SK-N-SH (cell line): ENCODE measurements around the gene PEX16. TPM values are rescaled to one million over a fixed set of nuclear protein-coding genes. Genes with fewer than 3 reads are reported as not detected.

ENCODE experiments used
- CTCF ChIA-PET: fragments of 300-600, 350-600 bp; formaldehyde crosslinking; extraction: SDS; loops from one replicate; lab custom pipeline; 2021; lab: Yijun Ruan, JAX
- POLR2A ChIA-PET: fragments of 350-600 bp; sonication (Branson Sonifier 250); formaldehyde crosslinking; extraction: SDS; loops from one replicate; lab custom pipeline; 2020; ENCODE audit warnings: antibody characterized with exemption, inconsistent platforms; lab: Yijun Ruan, JAX
- DNase-seq: peaks from one replicate; pipeline ENCODE4 v3.0.0; 2012
- H2AFZ ChIP-seq: fragments of 200-600 bp; sonication (generic); 2 replicates; pipeline ENCODE4 v1.8.1; 2016; ENCODE audit warnings: antibody characterized with exemption, mild to moderate bottlenecking, low read depth
- H3F3A ChIP-seq: fragments of 200-600 bp; sonication (generic); replicated peaks from 2 replicates; pipeline ENCODE3; 2016; ENCODE audit warnings: antibody characterized with exemption, mild to moderate bottlenecking; ENCODE audit not compliant: insufficient read depth
- H3K27ac ChIP-seq, 2 experiments: fragments of 200-500 bp in 1 of 2; fragments of 200-600 bp in 1 of 2; sonication (Bioruptor generic) in 1 of 2; sonication (generic), shearing (Covaris generic) in 1 of 2; 2 replicates each; pipeline versions ENCODE4 v1.5.1 to v1.6.1; 2014 to 2016; ENCODE audit warnings: low read depth in 2 of 2, inconsistent platforms in 1 of 2, low read length in 1 of 2, mild to moderate bottlenecking in 1 of 2, mixed read lengths in 1 of 2
- H3K27me3 ChIP-seq: fragments of 200-600 bp; sonication (generic), shearing (Covaris generic); 2 replicates; pipeline ENCODE4 v1.6.1; 2016; ENCODE audit warnings: mixed run types; ENCODE audit not compliant: insufficient read depth
- H3K36me3 ChIP-seq, 2 experiments: fragments of 200-500 bp in 1 of 2; fragments of 200-600 bp in 1 of 2; sonication (Bioruptor generic) in 1 of 2; sonication (generic) in 1 of 2; replicated peaks in 1 of 2; 2 replicates each; pipeline versions ENCODE3 to v1.5.1; 2014 to 2016; ENCODE audit warnings: low read length in 1 of 2, mild to moderate bottlenecking in 1 of 2; ENCODE audit not compliant: insufficient read depth in 2 of 2, control insufficient read depth in 1 of 2
- H3K4me1 ChIP-seq, 2 experiments: fragments of 200-500 bp in 1 of 2; fragments of 200-600 bp in 1 of 2; sonication (Bioruptor generic) in 1 of 2; sonication (generic), shearing (Covaris generic) in 1 of 2; 2 replicates each; pipeline versions ENCODE4 v1.5.1 to v1.6.1; 2014 to 2016; ENCODE audit warnings: low read depth in 1 of 2, low read length in 1 of 2, mixed run types in 1 of 2; ENCODE audit not compliant: insufficient read depth in 2 of 2, control insufficient read depth in 1 of 2
- H3K4me2 ChIP-seq: fragments of 200-600 bp; sonication (generic), shearing (Covaris generic); 2 replicates; pipeline ENCODE4 v1.6.1; 2017; ENCODE audit warnings: mixed run types
- H3K4me3 ChIP-seq, 2 experiments: fragments of 200-500 bp in 1 of 2; fragments of 200-600 bp in 1 of 2; sonication (Bioruptor generic) in 1 of 2; sonication (generic), shearing (Covaris generic) in 1 of 2; 2 replicates each; pipeline versions ENCODE4 v1.5.1 to v1.8.1; 2014 to 2016; ENCODE audit warnings: low read depth in 2 of 2, inconsistent platforms in 1 of 2, low read length in 1 of 2, mild to moderate bottlenecking in 1 of 2, mixed read lengths in 1 of 2, moderate library complexity in 1 of 2
- H3K79me2 ChIP-seq: fragments of 200-600 bp; sonication (generic); 2 replicates; pipeline ENCODE4 v1.8.1; 2017; ENCODE audit warnings: mild to moderate bottlenecking; ENCODE audit not compliant: insufficient read depth
- H3K9ac ChIP-seq: fragments of 200-600 bp; sonication (generic); 2 replicates; pipeline ENCODE4 v1.6.1; 2017; ENCODE audit warnings: mixed run types
- H3K9me2 ChIP-seq: fragments of 200-600 bp; sonication (generic); 2 replicates; pipeline ENCODE4 v1.6.1; 2017; ENCODE audit warnings: mixed run types
- H3K9me3 ChIP-seq: fragments of 200-600 bp; sonication (generic); 2 replicates; pipeline ENCODE4 v1.6.1; 2017; ENCODE audit warnings: mixed run types, mild to moderate bottlenecking, moderate library complexity
- H4K20me1 ChIP-seq: fragments of 200-600 bp; sonication (generic); 2 replicates; pipeline ENCODE4 v1.6.1; 2017; ENCODE audit warnings: mild to moderate bottlenecking, mixed run types; ENCODE audit not compliant: insufficient read depth
- ELF1 ChIP-seq: IDR thresholded peaks from 2 replicates; pipeline ENCODE4 v1.4.0; 2012
- EP300 ChIP-seq, 2 experiments: IDR thresholded peaks; 2 replicates each; pipeline versions ENCODE4 v1.4.0 to v1.6.1; 2012; ENCODE audit warnings: borderline replicate concordance in 1 of 2, low read depth in 1 of 2, low read length in 1 of 2
- EZH2phosphoT487 ChIP-seq: fragments of 200-600 bp; sonication (generic); IDR thresholded peaks from 2 replicates; pipeline ENCODE4 v1.6.1; 2017; ENCODE audit warnings: low read depth, mixed run types, mild to moderate bottlenecking, antibody characterized with exemption, moderate library complexity, borderline replicate concordance
- FOSL2 ChIP-seq: IDR thresholded peaks from 2 replicates; pipeline ENCODE4 v1.4.0; 2012; ENCODE audit warnings: low read depth, mild to moderate bottlenecking, moderate library complexity, borderline replicate concordance
- FOXJ3 ChIP-seq: sonication (generic); formaldehyde crosslinking; IDR thresholded peaks from 2 replicates; pipeline ENCODE4 v1.5.1; 2020; ENCODE audit warnings: mild to moderate bottlenecking, missing genetic modification reagents
- GABPA ChIP-seq: IDR thresholded peaks from 2 replicates; pipeline ENCODE4 v1.4.0; 2012; ENCODE audit warnings: low read depth, mild to moderate bottlenecking
- GATA2 ChIP-seq: sonication (generic); formaldehyde crosslinking; IDR thresholded peaks from 2 replicates; pipeline ENCODE4 v1.5.0; 2020; ENCODE audit warnings: mild to moderate bottlenecking, missing genetic modification reagents
- NFIC ChIP-seq: IDR thresholded peaks from 2 replicates; pipeline ENCODE4 v1.4.0; 2012; ENCODE audit warnings: borderline replicate concordance
- RAD21 ChIP-seq: IDR thresholded peaks from 2 replicates; pipeline ENCODE4 v1.6.1; 2012; ENCODE audit warnings: mild to moderate bottlenecking, low read length
- RCOR1 ChIP-seq: fragments of 150-350 bp; IDR thresholded peaks from 2 replicates; pipeline ENCODE4 v1.6.1; 2017; ENCODE audit warnings: antibody characterized with exemption, low read length
- RFX5 ChIP-seq: IDR thresholded peaks from 2 replicates; pipeline ENCODE4 v1.6.1; 2012; ENCODE audit warnings: mild to moderate bottlenecking, improper control_type of control experiment, low read length
- RXRA ChIP-seq: IDR thresholded peaks from 2 replicates; pipeline ENCODE4 v1.4.0; 2012; ENCODE audit warnings: low read depth, mild to moderate bottlenecking, borderline replicate concordance
- SIN3A ChIP-seq: IDR thresholded peaks from 2 replicates; pipeline ENCODE4 v1.6.1; 2012; ENCODE audit warnings: low read depth, mild to moderate bottlenecking, low read length, moderate library complexity, borderline replicate concordance
- SMC3 ChIP-seq: IDR thresholded peaks from 2 replicates; pipeline ENCODE4 v1.6.1; 2012; ENCODE audit warnings: low read depth, low read length, improper control_type of control experiment
- TAF1 ChIP-seq: IDR thresholded peaks from 2 replicates; pipeline ENCODE4 v1.6.1; 2012; ENCODE audit warnings: low read depth, mild to moderate bottlenecking, low read length, moderate library complexity, borderline replicate concordance
- TEAD4 ChIP-seq: IDR thresholded peaks from 2 replicates; pipeline ENCODE4 v1.4.0; 2012; ENCODE audit warnings: mild to moderate bottlenecking, borderline replicate concordance; ENCODE audit not compliant: insufficient read depth
- YY1 ChIP-seq: IDR thresholded peaks from 2 replicates; pipeline ENCODE4 v1.4.0; 2012; ENCODE audit warnings: low read depth, mild to moderate bottlenecking
- WGBS: methylation state at CpG from one replicate; pipeline ENCODE4 v1.1.6; 2017; ENCODE audit warnings: low lambda C conversion rate; 5-methylcytosine and 5-hydroxymethylcytosine counted together
- polyA plus RNA-seq, 3 experiments: library from polyadenylated mRNA; depleted of rRNA; stranded (reverse); fragments of >200 nt; gene quantifications; 2 replicates each; pipeline ENCODE4 v1.2.3, GENCODE V29; 2012
- TF ChIP-seq, protein P1 (sequence below): IDR thresholded peaks from 2 replicates; pipeline ENCODE4 v1.4.0; 2012; ENCODE audit warnings: low read depth, borderline replicate concordance
- TF ChIP-seq, protein P2 (sequence below): fragments of 150-350 bp; IDR thresholded peaks from 2 replicates; pipeline ENCODE4 v1.6.1; 2017; ENCODE audit warnings: antibody characterized with exemption, low read length, low read depth, borderline replicate concordance
- TF ChIP-seq, protein P3 (sequence below): fragments of 150-350 bp; IDR thresholded peaks from 2 replicates; pipeline ENCODE4 v1.6.1; 2016; ENCODE audit warnings: mild to moderate bottlenecking, low read depth, low read length
- TF ChIP-seq, protein P4 (sequence below): IDR thresholded peaks from 2 replicates; pipeline ENCODE4 v1.4.0; 2012; ENCODE audit warnings: low read depth

Gene PEX16
- polyA plus RNA-seq, 1 of the 3 experiments (the other 2 are of a cell fraction) = 46.4 TPM

DNA sequence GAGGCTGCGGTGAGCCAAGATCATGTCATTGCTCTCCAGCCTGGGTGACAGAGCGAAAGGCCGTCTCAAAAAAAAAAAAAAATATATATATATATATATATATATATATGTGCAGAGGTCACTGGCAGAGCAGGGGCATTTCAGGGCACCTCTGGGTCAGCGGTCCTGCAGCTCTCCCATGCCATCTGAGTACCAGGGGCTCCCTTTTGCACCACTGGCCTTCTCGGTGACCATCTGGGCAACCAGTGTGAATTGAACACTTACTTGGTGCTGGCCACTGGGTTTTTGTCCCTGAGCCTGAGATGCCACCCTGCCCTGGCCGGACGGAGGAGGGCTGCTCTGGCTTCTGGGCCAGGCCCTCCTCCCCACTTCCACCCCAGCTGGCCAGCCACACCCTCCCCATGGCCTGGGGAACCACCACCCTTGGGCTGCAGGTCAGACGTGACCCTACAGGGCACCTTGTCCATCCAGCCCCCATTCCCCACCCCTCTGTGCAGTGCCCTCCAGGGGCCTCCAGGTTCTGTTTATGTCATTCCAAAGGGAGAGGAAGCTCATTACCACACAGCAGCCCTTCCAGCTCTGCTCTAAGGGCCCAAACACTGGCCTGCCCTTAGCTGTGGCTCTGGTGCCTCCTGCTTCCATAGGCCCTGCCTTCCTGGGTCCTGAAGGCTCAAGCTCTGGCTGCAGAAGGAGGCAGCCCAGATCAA is 22.0 kb downstream of the PEX16 start:
- CTCF ChIA-PET = interaction anchor here (1.3 to 4.6 kb wide), 5 partner anchors 15 to 111 kb away, joined by 3 to 31 read pairs (median 14); no protein-coding TSS in a partner anchor
- Histone ChIP-seq H3K9me2 (no peaks in the 10 kb centered on the region), H4K20me1 (peaks cover under 1% of the 10 kb centered on the region; the same call in 1 of the 2 replicates), H3F3A (no peaks in the 10 kb centered on the region), H2AFZ (no peak overlapping the region), H3K36me3 (no peaks in the 10 kb centered on the region), H3K79me2 (no peaks in the 10 kb centered on the region), H3K27me3 (no peaks in the 10 kb centered on the region), H3K9ac (no peak overlapping the region), H3K4me1 (peaks cover 7 to 35% of the 10 kb centered on the region in 2 experiments; a peak in 2 of 4 replicates)
- POLR2A ChIA-PET = interaction anchor here (1.2 kb wide), 1 partner anchor 15 kb away, joined by 5 read pairs; no protein-coding TSS in a partner anchor
- 91% methylated on average over 7 of the region's 8 CpGs for WGBS
- TF ChIP-seq RFX5 (no peak), TAF1 (no peak), GATA2 (CRISPR knock-in tag) (no peak), RCOR1 (no peak), ELF1 (no peak), YY1 (no peak), FOSL2 (no peak), SMC3 (no peak)
- TF ChIP-seq, protein P1, sequence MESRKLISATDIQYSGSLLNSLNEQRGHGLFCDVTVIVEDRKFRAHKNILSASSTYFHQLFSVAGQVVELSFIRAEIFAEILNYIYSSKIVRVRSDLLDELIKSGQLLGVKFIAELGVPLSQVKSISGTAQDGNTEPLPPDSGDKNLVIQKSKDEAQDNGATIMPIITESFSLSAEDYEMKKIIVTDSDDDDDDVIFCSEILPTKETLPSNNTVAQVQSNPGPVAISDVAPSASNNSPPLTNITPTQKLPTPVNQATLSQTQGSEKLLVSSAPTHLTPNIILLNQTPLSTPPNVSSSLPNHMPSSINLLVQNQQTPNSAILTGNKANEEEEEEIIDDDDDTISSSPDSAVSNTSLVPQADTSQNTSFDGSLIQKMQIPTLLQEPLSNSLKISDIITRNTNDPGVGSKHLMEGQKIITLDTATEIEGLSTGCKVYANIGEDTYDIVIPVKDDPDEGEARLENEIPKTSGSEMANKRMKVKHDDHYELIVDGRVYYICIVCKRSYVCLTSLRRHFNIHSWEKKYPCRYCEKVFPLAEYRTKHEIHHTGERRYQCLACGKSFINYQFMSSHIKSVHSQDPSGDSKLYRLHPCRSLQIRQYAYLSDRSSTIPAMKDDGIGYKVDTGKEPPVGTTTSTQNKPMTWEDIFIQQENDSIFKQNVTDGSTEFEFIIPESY = no peak
- TF ChIP-seq, all 33 proteins: peak for 0
- peak overlapping the region in 1 of 2 experiments; percentile 50; a peak in 2 of 4 replicates for H3K27ac ChIP-seq
- H3K4me3 ChIP-seq = no peak overlapping the region
- no peak overlapping the region for H3K4me2 ChIP-seq
- H3K9me3 ChIP-seq = no peaks in the 10 kb centered on the region
- peak; percentile 32 for DNase-seq

DNA sequence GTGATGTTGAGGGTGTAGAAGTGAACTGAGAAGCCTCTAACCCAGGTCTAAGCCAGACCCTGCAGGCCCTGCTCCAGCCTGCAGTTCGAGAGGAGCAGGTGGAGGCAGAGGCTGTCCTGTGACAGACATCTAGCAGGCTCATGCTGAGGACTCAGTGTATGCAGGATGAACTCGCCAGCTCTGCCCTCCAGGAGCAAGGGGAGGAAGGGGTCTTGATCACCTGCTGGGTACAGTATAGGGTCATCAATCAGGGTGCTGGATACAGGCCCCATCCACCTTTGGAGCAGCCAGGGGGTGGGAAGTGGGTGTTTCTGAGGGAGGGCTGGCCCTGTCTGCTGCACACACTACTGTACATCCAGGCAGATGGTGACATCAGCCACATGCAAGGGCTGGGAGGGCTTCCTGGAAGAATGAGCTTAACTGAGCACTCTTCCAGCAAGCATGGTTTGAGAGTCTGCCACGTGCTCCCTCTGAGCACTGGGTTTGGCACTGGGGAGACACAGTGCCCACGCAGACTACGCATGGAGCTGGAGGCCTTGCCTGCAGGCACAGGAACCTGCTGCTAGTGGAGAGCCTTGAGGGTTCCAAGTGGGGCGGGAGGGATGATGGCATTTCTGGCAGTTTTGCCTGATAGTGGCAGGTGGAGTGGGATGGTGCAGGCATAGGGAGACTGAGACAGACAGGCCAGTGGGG is 23.0 kb downstream of the PEX16 start:
- H3K27ac ChIP-seq = no peak overlapping the region; a peak in 1 of 4 replicates
- H3K9ac ChIP-seq = no peak overlapping the region
- no peaks in the 10 kb centered on the region for H3K9me3 ChIP-seq
- no peaks in the 10 kb centered on the region for H3K27me3 ChIP-seq
- no peak overlapping the region for H2AFZ ChIP-seq
- H3K36me3 ChIP-seq = no peaks in the 10 kb centered on the region
- H3K4me2 ChIP-seq = no peak overlapping the region
- 67% methylated on average over 2 of the region's 6 CpGs for WGBS
- peak; percentile 14 for DNase-seq
- TF ChIP-seq EP300 (IDR thresholded peaks at IDR 0.05; ENCODE audit: borderline replicate concordance in 1 of 2, low read depth in 1 of 2, low read length in 1 of 2) (no peak), EZH2phosphoT487 (no peak), RAD21 (no peak), GABPA (no peak), RFX5 (no peak), RCOR1 (no peak), NFIC (no peak), GATA2 (CRISPR knock-in tag) (no peak), SIN3A (no peak), ELF1 (no peak), TEAD4 (no peak), FOXJ3 (CRISPR knock-in tag) (no peak), FOSL2 (no peak), RXRA (no peak)
- TF ChIP-seq, protein P2, sequence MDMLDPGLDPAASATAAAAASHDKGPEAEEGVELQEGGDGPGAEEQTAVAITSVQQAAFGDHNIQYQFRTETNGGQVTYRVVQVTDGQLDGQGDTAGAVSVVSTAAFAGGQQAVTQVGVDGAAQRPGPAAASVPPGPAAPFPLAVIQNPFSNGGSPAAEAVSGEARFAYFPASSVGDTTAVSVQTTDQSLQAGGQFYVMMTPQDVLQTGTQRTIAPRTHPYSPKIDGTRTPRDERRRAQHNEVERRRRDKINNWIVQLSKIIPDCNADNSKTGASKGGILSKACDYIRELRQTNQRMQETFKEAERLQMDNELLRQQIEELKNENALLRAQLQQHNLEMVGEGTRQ = no peak
- TF ChIP-seq, protein P3, sequence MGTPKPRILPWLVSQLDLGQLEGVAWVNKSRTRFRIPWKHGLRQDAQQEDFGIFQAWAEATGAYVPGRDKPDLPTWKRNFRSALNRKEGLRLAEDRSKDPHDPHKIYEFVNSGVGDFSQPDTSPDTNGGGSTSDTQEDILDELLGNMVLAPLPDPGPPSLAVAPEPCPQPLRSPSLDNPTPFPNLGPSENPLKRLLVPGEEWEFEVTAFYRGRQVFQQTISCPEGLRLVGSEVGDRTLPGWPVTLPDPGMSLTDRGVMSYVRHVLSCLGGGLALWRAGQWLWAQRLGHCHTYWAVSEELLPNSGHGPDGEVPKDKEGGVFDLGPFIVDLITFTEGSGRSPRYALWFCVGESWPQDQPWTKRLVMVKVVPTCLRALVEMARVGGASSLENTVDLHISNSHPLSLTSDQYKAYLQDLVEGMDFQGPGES = no peak
- TF ChIP-seq, protein P4, sequence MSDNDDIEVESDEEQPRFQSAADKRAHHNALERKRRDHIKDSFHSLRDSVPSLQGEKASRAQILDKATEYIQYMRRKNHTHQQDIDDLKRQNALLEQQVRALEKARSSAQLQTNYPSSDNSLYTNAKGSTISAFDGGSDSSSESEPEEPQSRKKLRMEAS = no peak
- H4K20me1 ChIP-seq = no peaks in the 10 kb centered on the region
- POLR2A ChIA-PET = no interaction called here
- H3K9me2 ChIP-seq = no peaks in the 10 kb centered on the region
- no peaks in the 10 kb centered on the region for H3K79me2 ChIP-seq
- H3K4me1 ChIP-seq = peaks cover 6 to 32% of the 10 kb centered on the region in 2 experiments; a peak in 2 of 4 replicates
- H3K4me3 ChIP-seq = no peak overlapping the region
- H3F3A ChIP-seq = no peaks in the 10 kb centered on the region
- CTCF ChIA-PET = interaction anchor here (1.0 to 4.6 kb wide), 4 partner anchors 14 to 70 kb away, joined by 3 to 20 read pairs (median 8); no protein-coding TSS in a partner anchor
